ENCODE results near the gene TBC1D17.

TBC1D17 gene

DNA sequence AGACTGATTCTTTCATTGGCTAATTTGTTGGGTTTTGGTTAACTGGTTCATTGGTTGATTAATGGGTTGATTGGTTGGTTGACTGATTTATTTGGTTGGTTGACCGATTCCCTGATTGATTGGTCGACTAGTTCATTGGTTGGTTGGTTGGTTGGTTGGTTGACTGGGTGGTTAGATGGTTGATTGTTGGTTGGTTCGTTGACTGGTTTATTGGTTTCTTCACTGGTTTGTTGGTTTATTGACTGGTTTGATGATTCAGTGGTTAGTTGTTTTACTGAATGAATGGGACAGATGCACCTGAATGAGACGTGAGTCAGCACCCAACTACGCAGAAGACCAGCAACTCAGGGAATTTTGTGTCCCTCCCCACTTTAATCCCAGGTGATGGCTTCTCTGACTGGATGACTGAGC is 54.5 kb downstream of the TBC1D17 start:
- TF ChIP-seq SNAI2 (CRISPR knock-in tag; IDR thresholded peaks at IDR 0.05) (no peak), GLIS3 (CRISPR knock-in tag; IDR thresholded peaks at IDR 0.05) (no peak), RARB (CRISPR knock-in tag; IDR thresholded peaks at IDR 0.05) (no peak), OSR1 (CRISPR knock-in tag; IDR thresholded peaks at IDR 0.05) (no peak), ISL1 (CRISPR knock-in tag; IDR thresholded peaks at IDR 0.05) (no peak), ARNTL (CRISPR knock-in tag; IDR thresholded peaks at IDR 0.05; ENCODE audit: borderline replicate concordance, low read depth) (no peak), BACH2 (CRISPR knock-in tag; IDR thresholded peaks at IDR 0.05; ENCODE audit: borderline replicate concordance) (no peak), ZFP3 (CRISPR knock-in tag; IDR thresholded peaks at IDR 0.05) (no peak), CSDC2 (CRISPR knock-in tag; IDR thresholded peaks at IDR 0.05) (no peak)
- TF ChIP-seq, protein P1, sequence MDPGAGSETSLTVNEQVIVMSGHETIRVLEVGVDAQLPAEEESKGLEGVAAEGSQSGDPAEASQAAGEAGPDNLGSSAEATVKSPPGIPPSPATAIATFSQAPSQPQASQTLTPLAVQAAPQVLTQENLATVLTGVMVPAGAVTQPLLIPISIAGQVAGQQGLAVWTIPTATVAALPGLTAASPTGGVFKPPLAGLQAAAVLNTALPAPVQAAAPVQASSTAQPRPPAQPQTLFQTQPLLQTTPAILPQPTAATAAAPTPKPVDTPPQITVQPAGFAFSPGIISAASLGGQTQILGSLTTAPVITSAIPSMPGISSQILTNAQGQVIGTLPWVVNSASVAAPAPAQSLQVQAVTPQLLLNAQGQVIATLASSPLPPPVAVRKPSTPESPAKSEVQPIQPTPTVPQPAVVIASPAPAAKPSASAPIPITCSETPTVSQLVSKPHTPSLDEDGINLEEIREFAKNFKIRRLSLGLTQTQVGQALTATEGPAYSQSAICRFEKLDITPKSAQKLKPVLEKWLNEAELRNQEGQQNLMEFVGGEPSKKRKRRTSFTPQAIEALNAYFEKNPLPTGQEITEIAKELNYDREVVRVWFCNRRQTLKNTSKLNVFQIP (CRISPR knock-in tag; IDR thresholded peaks at IDR 0.05; ENCODE audit: borderline replicate concordance, low read depth) = no peak
- TF ChIP-seq, protein P2, sequence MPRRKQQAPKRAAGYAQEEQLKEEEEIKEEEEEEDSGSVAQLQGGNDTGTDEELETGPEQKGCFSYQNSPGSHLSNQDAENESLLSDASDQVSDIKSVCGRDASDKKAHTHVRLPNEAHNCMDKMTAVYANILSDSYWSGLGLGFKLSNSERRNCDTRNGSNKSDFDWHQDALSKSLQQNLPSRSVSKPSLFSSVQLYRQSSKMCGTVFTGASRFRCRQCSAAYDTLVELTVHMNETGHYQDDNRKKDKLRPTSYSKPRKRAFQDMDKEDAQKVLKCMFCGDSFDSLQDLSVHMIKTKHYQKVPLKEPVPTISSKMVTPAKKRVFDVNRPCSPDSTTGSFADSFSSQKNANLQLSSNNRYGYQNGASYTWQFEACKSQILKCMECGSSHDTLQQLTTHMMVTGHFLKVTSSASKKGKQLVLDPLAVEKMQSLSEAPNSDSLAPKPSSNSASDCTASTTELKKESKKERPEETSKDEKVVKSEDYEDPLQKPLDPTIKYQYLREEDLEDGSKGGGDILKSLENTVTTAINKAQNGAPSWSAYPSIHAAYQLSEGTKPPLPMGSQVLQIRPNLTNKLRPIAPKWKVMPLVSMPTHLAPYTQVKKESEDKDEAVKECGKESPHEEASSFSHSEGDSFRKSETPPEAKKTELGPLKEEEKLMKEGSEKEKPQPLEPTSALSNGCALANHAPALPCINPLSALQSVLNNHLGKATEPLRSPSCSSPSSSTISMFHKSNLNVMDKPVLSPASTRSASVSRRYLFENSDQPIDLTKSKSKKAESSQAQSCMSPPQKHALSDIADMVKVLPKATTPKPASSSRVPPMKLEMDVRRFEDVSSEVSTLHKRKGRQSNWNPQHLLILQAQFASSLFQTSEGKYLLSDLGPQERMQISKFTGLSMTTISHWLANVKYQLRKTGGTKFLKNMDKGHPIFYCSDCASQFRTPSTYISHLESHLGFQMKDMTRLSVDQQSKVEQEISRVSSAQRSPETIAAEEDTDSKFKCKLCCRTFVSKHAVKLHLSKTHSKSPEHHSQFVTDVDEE (CRISPR knock-in tag; IDR thresholded peaks at IDR 0.05) = no peak
- ATAC-seq = no peak

DNA sequence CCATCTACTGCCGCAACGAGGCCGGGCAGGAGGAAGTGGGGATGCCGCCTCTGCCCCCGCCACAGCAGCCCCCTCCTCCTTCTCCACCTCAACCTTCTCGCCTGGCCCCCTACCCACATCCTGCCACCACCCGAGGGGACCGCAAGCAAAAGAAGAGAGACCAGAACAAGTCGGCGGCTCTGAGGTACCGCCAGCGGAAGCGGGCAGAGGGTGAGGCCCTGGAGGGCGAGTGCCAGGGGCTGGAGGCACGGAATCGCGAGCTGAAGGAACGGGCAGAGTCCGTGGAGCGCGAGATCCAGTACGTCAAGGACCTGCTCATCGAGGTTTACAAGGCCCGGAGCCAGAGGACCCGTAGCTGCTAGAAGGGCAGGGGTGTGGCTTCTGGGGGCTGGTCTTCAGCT is 55.2 kb downstream of the TBC1D17 start:
- no peak for ATAC-seq
- TF ChIP-seq PPARA (CRISPR knock-in tag; IDR thresholded peaks at IDR 0.05; ENCODE audit: borderline replicate concordance) = no peak
- TF ChIP-seq, protein P3, sequence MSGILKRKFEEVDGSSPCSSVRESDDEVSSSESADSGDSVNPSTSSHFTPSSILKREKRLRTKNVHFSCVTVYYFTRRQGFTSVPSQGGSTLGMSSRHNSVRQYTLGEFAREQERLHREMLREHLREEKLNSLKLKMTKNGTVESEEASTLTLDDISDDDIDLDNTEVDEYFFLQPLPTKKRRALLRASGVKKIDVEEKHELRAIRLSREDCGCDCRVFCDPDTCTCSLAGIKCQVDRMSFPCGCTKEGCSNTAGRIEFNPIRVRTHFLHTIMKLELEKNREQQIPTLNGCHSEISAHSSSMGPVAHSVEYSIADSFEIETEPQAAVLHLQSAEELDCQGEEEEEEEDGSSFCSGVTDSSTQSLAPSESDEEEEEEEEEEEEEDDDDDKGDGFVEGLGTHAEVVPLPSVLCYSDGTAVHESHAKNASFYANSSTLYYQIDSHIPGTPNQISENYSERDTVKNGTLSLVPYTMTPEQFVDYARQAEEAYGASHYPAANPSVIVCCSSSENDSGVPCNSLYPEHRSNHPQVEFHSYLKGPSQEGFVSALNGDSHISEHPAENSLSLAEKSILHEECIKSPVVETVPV (CRISPR knock-in tag; IDR thresholded peaks at IDR 0.05) = no peak
- TF ChIP-seq ISL1 (CRISPR knock-in tag; IDR thresholded peaks at IDR 0.05) = no peak
- TF ChIP-seq ZNF565 (CRISPR knock-in tag; conservative IDR thresholded peaks at IDR 0.05; ENCODE audit: low read depth) = no peak
- no peak for TF ChIP-seq GLIS3 (CRISPR knock-in tag; IDR thresholded peaks at IDR 0.05)
- TF ChIP-seq RARB (CRISPR knock-in tag; IDR thresholded peaks at IDR 0.05) = no peak
- TF ChIP-seq TOX (CRISPR knock-in tag; IDR thresholded peaks at IDR 0.05; ENCODE audit: borderline replicate concordance) = no peak
- no peak for TF ChIP-seq ZNF8 (CRISPR knock-in tag; IDR thresholded peaks at IDR 0.05)
- TF ChIP-seq, protein P1 (CRISPR knock-in tag; IDR thresholded peaks at IDR 0.05; ENCODE audit: borderline replicate concordance, low read depth) = no peak
- no peak for TF ChIP-seq ZFP30 (CRISPR knock-in tag; IDR thresholded peaks at IDR 0.05)
- TF ChIP-seq, protein P4, sequence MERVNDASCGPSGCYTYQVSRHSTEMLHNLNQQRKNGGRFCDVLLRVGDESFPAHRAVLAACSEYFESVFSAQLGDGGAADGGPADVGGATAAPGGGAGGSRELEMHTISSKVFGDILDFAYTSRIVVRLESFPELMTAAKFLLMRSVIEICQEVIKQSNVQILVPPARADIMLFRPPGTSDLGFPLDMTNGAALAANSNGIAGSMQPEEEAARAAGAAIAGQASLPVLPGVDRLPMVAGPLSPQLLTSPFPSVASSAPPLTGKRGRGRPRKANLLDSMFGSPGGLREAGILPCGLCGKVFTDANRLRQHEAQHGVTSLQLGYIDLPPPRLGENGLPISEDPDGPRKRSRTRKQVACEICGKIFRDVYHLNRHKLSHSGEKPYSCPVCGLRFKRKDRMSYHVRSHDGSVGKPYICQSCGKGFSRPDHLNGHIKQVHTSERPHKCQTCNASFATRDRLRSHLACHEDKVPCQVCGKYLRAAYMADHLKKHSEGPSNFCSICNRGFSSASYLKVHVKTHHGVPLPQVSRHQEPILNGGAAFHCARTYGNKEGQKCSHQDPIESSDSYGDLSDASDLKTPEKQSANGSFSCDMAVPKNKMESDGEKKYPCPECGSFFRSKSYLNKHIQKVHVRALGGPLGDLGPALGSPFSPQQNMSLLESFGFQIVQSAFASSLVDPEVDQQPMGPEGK (CRISPR knock-in tag; IDR thresholded peaks at IDR 0.05; ENCODE audit: borderline replicate concordance) = no peak

DNA sequence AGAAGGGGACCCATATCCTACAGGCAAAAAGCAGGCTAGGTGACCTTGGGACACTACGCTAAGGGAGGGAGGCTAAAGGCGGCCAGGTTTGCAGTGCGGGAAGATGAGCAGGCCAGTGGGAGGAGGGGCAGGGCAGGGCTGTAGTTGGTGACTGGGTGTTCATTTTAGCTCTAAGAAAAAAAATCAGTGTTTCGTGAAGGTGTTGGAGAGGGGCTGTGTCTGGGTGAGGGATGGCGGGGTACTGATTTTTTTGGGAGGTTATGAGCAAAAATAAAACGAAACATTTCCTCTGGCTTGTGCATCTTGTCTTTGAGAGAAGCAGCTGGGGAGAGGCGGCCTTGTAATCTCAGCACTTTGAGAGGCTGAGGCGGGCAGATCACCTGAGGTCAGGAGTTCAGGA is 56.1 kb downstream of the TBC1D17 start:
- no peak for ATAC-seq
- no peak for TF ChIP-seq ZNF565 (CRISPR knock-in tag; conservative IDR thresholded peaks at IDR 0.05; ENCODE audit: low read depth)
- TF ChIP-seq SNAI2 (CRISPR knock-in tag; IDR thresholded peaks at IDR 0.05) = no peak
- no peak for TF ChIP-seq ZNF8 (CRISPR knock-in tag; IDR thresholded peaks at IDR 0.05)
- TF ChIP-seq, protein P2 (CRISPR knock-in tag; IDR thresholded peaks at IDR 0.05) = no peak
- TF ChIP-seq, protein P3 (CRISPR knock-in tag; IDR thresholded peaks at IDR 0.05) = no peak
- TF ChIP-seq BACH2 (CRISPR knock-in tag; IDR thresholded peaks at IDR 0.05; ENCODE audit: borderline replicate concordance) = no peak
- TF ChIP-seq, protein P5, sequence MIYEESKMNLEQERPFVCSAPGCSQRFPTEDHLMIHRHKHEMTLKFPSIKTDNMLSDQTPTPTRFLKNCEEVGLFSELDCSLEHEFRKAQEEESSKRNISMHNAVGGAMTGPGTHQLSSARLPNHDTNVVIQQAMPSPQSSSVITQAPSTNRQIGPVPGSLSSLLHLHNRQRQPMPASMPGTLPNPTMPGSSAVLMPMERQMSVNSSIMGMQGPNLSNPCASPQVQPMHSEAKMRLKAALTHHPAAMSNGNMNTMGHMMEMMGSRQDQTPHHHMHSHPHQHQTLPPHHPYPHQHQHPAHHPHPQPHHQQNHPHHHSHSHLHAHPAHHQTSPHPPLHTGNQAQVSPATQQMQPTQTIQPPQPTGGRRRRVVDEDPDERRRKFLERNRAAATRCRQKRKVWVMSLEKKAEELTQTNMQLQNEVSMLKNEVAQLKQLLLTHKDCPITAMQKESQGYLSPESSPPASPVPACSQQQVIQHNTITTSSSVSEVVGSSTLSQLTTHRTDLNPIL (CRISPR knock-in tag; IDR thresholded peaks at IDR 0.05; ENCODE audit: low read depth) = no peak
- TF ChIP-seq ZFP30 (CRISPR knock-in tag; IDR thresholded peaks at IDR 0.05) = no peak
- TF ChIP-seq PPARA (CRISPR knock-in tag; IDR thresholded peaks at IDR 0.05; ENCODE audit: borderline replicate concordance) = no peak
- TF ChIP-seq TOX (CRISPR knock-in tag; IDR thresholded peaks at IDR 0.05; ENCODE audit: borderline replicate concordance) = no peak
- no peak for TF ChIP-seq CSDC2 (CRISPR knock-in tag; IDR thresholded peaks at IDR 0.05)
- TF ChIP-seq ISL1 (CRISPR knock-in tag; IDR thresholded peaks at IDR 0.05) = no peak
- no peak for TF ChIP-seq OSR1 (CRISPR knock-in tag; IDR thresholded peaks at IDR 0.05)
- no peak for TF ChIP-seq ARNTL (CRISPR knock-in tag; IDR thresholded peaks at IDR 0.05; ENCODE audit: borderline replicate concordance, low read depth)
- no peak for TF ChIP-seq GLIS3 (CRISPR knock-in tag; IDR thresholded peaks at IDR 0.05)

Measured in SK-N-SH treated with all-trans-retinoic acid at 6 μM for 48 hours (cell line).